Measurements from ENCODE around the gene DPH3.

The DPH3 gene

GRCh38 chr3:16255326-16255725 lies 9.4 kb downstream of the DPH3 start:
- no peak for DNase-seq (ENCODE audit: low read depth)

DNA sequence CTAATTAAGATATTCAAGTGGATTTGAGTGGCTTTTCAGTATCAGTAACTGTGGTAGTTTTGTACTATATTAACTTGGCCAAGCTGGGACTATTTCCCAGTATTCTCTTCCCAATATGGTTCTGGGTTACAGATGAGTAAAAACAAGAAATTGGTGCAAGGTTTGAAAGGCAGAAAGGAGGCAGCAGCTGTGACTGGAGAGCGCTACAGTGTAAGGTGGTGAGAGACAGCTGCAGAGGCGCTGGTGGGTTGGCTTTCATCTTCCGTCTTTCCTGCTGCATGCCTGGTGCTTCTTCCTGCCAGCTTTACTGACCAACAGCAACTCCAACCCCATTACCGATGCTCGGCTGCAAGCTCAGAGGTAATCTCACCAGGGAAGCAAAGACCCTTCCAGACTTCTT lies 9.8 kb downstream of the DPH3 start:
- no peak for DNase-seq (ENCODE audit: low read depth)

DNA sequence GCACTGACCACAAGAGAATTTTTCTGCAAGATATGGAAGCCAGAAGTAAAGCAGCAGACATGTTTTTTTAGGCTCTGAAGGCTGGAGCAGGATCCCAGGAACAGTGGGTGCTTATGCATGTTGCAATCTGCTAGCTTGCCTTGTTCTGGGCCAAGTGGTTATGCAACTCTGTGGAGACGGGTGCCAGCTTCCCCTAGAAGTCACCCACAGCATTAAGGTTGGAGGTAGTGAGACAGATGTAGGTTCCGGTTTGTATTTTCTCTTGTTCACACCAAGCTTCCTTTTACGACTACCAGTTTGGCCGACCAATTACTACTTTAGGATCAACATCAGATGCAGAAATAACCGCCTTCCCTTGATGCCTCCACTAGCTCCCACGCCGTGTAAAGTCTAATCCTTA lies 11.1 kb downstream of the DPH3 start:
- DNase-seq (ENCODE audit: low read depth): no peak

GRCh38 chr3:16252988-16253387 lies 11.8 kb downstream of the DPH3 start:
- no peak for DNase-seq (ENCODE audit: low read depth)

- no peak for DNase-seq (ENCODE audit: low read depth)
Observed at GRCh38 chr3:16252243-16252978, 12.3 kb downstream of the DPH3 start.

DNA sequence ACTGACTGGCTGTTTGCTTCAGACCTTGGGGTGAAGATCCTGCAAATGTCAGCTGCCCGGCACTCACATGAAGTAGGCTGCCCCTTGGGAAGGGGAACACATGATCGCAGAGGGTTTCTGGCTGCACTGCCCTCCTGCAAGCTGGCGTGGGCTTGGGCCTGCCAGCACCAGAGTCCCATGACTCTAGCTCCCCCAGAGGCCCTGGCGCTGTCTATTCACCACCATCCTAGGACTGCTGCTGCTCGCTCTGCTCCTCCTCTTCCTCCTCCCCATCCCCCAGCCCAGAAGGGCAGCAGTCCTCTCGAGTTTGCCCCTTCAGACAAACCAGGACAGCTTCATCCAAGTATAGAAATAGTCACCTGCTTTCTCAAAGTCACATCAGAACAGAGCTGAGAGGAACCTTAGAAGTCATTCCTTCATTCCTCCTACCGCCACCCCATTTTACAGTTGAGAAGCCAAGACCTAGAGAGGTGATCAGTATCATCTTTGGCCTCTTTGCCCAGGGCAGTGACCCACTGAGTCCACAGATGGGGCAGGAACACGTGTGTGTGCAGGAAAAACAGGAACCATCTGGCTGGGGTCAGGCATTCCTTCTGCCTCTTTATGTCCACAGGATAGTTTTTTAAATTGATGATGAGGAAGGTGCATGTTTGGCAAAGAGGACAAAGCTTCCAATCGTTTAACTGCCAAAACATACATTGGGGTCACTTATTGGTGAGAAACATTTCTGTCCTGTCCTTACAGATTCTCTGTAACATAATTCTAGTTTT lies 13.2 kb downstream of the DPH3 start:
- DNase-seq (ENCODE audit: low read depth): no peak

GRCh38 chr3:16249886-16250285 lies 14.9 kb downstream of the DPH3 start:
- no peak for DNase-seq (ENCODE audit: low read depth)

GRCh38 chr3:16249336-16249735 lies 15.4 kb downstream of the DPH3 start:
- DNase-seq (ENCODE audit: low read depth): no peak

GRCh38 chr3:16248556-16248955 lies 16.2 kb downstream of the DPH3 start:
- no peak for DNase-seq (ENCODE audit: low read depth)

DNA sequence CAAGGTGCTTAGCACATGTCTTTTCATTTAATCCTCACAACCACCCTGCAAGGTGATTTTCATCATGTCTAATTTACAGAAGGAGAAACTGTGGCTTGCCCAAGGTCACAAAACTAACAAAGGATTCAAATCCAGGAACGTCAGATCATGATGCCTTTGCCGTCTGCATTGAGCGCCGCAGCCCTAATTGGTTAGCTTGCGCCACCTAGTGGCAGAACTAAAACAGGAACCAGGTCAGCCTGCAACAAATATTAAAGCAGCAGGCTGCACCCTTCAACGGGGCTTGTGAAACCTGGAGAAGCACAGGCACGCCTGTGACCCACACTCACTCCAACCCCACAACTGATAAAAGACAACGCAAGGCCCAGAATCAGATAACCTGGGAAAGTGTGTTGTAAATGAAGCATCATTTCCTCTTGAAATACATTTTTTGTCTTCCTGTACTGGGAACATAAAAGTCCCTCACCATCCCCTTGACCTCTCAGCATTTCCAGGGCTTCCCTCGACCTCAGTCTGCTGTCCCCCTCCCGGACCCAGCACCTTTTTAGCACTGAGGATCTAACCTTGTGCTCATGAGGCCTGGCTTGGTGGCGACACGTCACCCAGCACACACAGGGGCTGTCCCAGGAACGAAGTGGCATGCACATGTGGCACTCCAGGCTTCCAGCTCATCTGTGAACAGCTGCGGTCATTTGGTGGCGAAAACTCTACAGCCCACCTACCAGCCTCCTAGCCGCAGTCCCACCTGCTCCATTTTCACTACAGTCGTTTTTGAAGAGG lies 17.3 kb downstream of the DPH3 start:
- peak; percentile 73 for DNase-seq (ENCODE audit: low read depth)

- no peak for DNase-seq (ENCODE audit: low read depth)
Observed at GRCh38 chr3:16245609-16246008, 19.1 kb downstream of the DPH3 start.

- no peak for DNase-seq (ENCODE audit: low read depth)
Observed at GRCh38 chr3:16243706-16244490, 20.8 kb downstream of the DPH3 start.

- DNase-seq (ENCODE audit: low read depth): no peak
Observed at GRCh38 chr3:16242177-16242576, 22.6 kb downstream of the DPH3 start.

GRCh38 chr3:16241225-16241624 lies 23.5 kb downstream of the DPH3 start:
- DNase-seq (ENCODE audit: low read depth): no peak

- no peak for DNase-seq (ENCODE audit: low read depth)
Observed at GRCh38 chr3:16240229-16241023, 24.3 kb downstream of the DPH3 start.

DNA sequence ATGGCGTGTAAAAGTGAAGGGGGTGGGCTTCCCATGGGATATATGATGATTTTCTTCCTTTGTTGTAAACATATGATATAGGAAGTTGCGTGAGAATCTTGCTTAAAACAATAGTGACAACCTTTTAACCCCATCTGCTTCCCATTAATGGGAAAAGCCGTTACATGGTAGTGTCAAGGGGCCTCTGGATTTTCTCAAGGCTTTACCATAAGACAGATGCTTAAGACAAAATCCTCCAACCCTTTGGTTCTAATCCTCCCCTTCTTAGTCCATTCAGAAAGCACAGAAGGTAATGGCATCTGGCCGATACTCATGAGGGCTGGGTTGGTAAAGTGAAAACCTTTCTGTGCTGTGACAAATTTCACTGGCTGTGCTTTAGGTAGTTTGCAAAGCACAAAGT lies 25.0 kb downstream of the DPH3 start:
- no peak for DNase-seq (ENCODE audit: low read depth)

DNA sequence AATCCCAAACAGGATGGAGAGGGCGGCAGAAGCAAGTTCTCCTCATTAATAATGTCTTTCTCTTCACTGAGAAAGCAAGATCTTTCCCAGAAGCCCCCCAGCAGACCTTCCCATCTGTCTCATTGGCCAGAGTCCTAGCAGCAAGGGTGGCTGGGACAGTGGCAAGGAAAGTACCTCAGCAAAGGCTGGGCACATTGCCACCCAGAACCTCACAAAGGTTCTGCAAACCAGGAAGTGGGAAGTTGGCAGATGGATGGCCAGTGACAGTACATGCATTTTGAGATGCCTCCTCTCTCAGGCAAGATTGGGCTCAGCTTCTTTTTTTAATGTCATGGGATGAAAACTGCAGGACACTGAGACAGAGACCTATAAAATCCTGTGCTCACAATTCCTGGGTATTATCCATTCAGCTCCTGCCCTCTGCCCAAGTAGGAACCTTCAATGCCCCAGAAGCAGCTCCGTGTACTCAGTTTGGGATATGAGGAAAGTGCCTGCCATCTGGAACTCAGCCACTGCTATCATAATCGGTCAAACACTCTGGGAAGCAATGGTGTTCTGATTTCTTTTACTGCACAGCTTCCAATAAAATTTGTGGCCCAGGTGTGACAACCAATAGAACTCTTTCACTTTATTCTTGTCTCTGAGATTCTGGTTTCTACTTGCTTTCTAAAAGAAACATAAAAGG lies 25.5 kb downstream of the DPH3 start:
- DNase-seq (ENCODE audit: low read depth): no peak

- DNase-seq (ENCODE audit: low read depth): no peak
Observed at GRCh38 chr3:16236856-16237393, 27.8 kb downstream of the DPH3 start.

DNA sequence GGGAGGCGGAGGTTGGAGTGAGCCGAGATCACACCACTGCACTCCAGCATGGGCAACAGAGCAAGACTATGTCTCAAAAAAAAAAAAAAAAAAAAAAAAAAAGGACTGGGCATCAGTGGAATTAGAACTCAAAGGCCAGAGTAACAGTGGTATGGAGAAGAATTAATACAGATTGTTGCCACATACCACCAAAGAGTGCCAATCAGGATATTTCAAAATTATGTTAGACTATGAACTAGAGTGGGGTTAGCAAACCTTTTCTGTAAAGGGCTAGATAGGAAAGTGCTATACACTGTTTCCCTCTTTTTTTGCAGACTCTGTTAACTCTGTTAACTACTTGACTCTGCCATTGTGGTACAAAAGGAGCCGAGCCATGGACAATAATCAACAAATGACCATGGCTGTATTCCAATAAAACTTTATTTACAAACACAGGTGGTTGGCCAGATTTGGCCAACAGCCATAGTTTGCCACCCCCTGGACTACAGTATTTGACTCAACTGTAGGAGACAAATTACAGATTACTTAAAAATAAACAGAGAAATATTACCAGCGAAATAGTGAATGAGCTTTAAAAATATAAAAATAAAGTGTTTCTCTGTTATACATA lies 28.6 kb downstream of the DPH3 start:
- no peak for DNase-seq (ENCODE audit: low read depth)

DNA sequence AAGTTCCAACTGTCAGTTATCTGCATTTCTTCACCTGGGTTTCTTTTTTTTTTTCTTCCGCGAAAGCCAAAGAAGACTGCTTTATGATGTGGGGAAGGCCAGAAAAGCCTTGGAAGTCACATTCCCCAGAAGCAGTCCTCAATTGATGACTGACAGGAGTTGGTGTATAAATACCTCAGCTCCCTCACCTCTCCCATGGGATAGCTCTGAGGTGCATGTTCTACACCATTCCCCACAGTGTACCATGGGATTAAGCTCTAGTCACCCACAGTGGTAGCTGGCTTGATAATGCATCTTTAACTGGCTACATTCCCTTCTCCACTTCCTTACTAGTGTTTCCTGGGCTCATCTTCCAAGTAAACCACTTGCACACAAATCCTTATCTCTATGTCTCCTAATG lies 30.5 kb downstream of the DPH3 start:
- no peak for DNase-seq (ENCODE audit: low read depth)

Data from stimulated activated CD8-positive, alpha-beta memory T cell treated with anti-CD3 and anti-CD28 coated beads, Interleukin-12 subunit alpha, Interleukin-12 subunit beta, amount 100 ng/mL, for 1 hour (primary cell).